ENCODE data around the gene CAMK1D.
"Not testable (repeated sequence)": the region's sequence is repeated elsewhere in the genome, so short reads cannot be mapped to it uniquely, and the experiment has no call there.

Gene CAMK1D

DNA sequence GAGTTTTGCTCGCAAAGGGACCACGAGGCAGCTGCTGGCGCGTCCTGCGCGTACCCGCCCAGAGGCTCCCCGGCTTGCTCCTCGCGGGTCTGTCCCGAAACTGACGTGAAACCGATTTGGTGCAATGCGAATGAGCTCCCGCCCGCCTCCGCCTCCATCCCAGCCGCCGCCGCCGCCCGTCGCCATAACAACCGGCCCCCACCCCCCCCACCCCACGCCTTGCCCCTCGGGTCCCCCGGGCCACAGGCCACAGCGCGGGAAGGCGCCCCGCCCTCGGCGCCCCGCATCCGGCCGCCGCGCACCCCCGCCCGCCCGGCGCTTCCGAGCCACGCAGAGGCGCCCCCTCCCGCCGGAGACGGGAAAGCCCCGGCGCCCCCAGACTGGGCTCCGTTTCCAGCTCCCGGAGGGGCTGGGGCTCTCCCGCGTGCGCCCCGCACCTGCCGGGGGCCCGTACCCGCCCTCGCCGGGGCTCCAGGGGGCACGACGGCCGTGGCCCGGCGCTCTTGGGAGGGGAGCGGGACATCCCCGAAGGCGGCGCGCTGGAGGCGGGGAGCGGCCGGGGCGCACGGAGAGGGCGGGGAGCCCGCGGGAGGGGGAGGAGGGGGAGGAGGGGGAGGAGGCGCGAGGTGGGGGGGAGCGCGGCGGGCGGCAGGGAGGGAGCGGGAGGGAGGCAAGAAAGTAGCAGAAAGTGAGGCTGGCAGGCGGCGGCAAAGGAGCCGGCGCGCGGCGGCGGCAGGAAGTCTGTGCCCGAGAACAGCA, at the start of gene CAMK1D:
Gene CAMK1D (plus strand): TSS at position 678 of the 759 bp plus-strand sequence.
- peak; percentile 53 to 86 (median 75) for DNase-seq

DNA sequence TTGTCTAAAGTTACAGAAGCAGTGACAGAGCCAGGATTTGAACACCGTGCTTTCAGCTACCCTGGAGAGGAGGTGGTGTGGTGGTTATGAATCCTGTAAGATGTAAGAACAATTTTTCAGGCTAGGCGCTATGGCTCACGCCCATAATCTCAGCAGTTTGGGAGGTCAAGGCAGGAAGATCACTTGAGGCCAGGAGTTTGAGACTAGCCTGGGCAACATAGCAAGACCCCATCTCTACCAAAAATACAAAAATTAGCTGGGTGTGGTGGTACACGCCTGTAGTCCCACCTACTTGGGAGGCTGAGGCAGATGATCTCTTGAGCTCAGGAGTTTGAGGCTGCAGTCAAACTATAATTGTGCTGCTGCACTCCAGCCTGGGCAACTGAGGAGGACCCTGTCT, 48.3 kb upstream of the CAMK1D start:
- not testable (repeated sequence) for DNase-seq

- DNase-seq = no peak
Observed at GRCh38 chr10:12308057-12308456, 41.3 kb upstream of the CAMK1D start.

DNA sequence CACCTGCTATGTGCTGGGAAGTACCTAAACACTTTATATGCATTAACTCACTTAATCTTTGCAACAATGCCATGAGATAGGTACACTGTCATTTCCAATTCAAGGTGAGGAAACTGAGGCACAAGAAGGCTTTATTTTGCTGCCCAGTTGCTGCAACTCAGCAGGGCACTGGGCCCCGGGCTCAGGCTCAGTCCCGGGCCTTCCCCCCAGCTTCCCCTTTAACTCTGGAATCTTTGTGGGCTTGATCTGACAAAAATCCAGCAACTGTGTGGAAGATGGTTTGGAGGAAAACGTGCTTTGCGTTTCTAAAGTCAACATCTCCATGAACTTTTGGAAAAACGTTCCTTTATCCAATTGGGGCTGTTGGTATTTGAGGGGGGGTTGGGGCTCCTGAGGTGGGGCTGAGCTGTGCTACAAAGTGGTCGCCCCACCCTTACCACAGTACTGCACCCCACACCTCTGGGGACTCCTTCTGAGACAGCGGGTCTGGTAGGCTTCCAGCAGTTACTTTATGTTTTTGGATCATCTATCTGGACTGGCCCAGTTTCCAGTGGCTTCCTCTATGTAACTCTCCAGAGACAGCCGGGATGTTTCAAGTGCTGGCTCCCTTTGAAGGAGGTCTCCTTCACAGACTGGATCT, 40.5 kb upstream of the CAMK1D start:
- DNase-seq = no peak

- DNase-seq = not testable (repeated sequence)
Observed at GRCh38 chr10:12309783-12310182, 39.6 kb upstream of the CAMK1D start.

DNA sequence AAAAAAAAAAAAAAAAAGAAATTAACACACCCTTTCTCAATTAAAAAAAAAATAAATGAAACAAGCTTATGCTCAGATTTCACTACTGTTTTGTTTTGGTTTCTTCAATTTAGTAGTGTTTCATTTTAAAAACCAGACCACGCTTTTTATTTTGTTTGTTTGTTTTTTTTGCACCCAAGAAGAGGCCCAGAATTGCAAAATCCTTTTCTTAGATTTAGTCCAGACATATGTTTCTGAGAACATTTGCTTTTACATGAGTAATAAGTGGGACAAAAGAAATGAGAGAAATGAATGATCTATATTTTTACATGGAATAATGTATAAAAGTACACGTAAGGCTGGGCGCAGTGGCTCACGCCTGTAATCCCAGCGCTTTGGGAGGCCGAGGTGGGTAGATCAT, 34.5 kb upstream of the CAMK1D start:
- DNase-seq = no peak

GRCh38 chr10:12319076-12319475, 30.3 kb upstream of the CAMK1D start:
- DNase-seq = no peak

DNA sequence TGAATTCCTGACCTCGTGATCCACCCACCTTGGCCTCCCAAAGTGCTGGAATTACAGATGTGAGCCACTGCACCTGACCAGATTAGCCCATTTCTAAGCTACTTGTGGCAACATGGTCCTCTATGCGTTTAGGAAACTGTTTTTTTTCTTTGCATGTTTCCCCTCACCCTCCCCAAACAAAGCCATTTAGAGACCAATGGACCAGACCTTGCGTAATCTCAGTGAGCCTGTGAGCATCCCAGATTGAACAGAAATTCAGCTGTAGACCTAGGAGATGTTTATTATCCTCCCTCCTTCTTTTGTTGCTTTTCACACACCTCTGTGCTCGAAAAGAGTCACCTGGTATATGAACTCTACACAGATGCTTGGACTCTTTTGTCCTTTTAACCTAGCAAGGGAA, 28.5 kb upstream of the CAMK1D start:
- DNase-seq = no peak

DNA sequence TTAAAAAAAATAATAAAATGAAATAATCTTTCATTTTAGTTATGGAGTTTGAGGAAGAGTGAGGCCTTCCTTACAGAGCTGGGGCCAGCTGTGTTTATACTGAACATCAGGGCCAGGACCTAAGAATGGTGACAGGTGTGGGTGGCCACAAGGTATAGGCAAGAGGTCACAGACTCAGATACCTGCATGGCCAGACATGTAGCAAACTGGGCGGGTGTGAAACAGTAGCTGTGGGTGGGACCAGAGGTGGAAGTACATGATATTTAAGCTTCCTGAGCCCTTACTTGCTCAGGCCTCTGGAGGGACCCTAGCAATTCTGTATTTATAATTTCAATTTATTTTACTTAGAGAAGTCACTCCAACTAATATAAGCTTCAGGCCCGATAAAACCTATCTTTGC, 27.7 kb upstream of the CAMK1D start:
- DNase-seq = no peak

GRCh38 chr10:12322583-12323131, 26.7 kb upstream of the CAMK1D start:
- no peak for DNase-seq

DNA sequence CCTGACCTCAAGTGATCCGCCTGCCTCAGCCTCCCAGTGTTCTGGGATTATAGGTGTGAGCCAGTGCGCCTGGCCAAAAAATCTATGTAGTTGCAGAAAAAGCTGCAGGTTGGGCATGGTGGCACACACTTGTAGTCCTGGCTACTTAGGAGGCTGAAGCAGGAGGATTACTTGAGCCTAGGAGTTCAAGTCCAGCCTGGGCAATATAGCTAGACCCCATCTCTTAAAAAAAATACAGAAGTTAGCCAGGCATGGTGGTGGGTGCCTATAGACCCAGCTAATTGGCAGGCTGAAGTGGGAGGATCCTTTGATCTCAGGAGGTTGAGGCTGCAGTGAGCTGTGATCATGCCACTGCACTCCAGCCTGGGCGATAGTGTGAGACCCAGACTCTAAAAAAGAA, 24.8 kb upstream of the CAMK1D start:
- no peak for DNase-seq

DNA sequence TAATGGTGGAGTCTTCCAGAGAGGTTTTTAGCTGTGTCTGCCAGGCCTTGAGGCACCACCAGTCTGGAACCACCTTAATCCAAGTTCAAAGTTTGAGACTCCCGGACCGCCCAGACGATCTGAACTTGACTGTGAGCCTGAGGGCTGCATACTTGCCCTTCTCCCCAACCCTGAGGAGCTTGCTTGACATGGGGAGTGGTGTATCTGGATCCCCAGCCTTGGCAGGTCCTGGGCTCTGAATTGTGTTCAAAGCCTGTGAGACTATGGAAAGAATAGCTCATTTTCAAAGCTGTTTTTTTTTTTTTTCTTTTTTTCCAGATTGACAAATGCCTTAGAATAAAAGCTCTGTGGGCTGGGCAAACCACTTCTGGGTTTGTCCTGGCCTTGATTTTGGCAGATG, 22.3 kb upstream of the CAMK1D start:
- no peak for DNase-seq

- no peak for DNase-seq
Observed at GRCh38 chr10:12327476-12327875, 21.9 kb upstream of the CAMK1D start.

DNA sequence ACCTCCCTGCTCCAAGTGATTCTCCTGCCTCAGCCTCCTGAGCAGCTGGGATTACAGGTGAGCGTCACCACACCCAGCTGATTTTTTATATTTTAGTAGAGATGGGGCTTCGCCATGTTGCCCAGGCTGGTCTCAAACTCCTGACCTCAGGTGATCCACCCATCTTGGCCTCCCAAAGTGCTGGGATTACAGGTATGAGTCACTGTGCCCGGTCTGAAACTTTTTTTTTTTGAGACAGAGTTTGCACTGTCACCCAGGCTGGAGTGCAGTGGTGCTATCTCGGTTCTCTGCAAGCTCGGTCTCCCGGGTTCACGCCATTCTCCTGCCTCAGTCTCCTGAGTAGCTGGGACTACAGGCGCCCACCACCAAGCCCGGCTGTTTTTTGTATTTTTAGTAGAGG, 21.0 kb upstream of the CAMK1D start:
- DNase-seq = not testable (repeated sequence)

DNA sequence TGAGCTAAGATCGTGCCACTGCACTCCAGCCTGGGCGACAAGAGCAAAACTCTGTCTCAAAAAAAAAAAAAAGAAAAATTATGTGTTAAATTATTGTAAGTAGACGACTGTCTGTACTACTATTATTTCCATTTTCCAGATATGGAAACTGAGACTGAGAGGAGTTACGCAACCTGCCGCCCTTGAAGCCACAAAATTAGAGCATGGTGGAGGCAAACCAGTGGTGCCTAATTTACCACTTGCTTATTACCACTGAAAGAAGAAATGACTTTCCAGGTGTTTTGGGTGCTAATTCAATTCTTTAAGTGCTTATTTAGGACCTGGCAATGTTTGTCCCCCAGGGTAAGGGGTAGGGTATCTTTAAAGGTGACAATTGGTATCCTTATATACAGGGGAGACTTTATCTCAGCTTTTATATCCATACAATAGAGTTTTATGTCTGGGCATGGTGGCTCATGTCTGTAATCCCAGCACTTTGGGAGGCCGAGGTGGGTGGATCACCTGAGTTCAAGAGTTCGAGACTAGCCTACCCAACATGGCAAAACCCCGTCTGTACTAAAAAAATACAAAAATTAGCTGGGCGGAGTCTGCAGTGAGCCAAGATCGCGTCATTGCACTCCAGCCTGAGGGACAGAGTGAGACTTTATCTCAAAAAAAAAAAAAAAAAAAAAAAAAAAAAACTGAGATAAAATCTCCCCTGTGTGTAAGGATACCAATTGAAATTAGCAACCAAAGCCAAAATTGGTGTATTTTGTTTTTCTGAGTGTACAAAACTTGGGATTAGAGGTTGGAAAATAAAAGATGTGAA, 16.6 kb upstream of the CAMK1D start:
- no peak for DNase-seq

GRCh38 chr10:12333380-12334185, 15.8 kb upstream of the CAMK1D start:
- DNase-seq = no peak

- DNase-seq = no peak
Observed at GRCh38 chr10:12334186-12334530, 15.2 kb upstream of the CAMK1D start.

- not testable (repeated sequence) for DNase-seq
Observed at GRCh38 chr10:12335169-12335568, 14.2 kb upstream of the CAMK1D start.

- no peak for DNase-seq
Observed at GRCh38 chr10:12337453-12338372, 11.6 kb upstream of the CAMK1D start.

GRCh38 chr10:12338981-12339380, 10.4 kb upstream of the CAMK1D start:
- no peak for DNase-seq

DNA sequence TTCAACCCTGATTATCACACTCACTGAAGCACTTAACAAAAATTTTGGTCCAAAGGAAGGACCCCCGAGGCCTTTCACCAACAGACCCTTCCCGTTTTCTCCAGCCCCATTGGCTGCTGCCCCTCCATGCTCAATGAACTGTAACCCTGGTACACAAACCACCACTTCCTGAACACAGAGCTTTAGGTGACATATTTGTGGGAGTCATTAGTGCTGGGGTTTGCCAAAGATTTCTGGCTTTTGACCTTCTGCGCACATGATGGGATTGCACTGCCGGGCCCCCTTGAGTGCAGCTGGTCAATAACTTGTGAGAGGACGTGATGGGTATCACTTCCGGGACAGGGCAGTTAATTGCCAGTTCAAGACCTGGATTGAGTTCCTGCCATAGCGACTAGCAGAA, 9.0 kb upstream of the CAMK1D start:
- DNase-seq = no peak

DNA sequence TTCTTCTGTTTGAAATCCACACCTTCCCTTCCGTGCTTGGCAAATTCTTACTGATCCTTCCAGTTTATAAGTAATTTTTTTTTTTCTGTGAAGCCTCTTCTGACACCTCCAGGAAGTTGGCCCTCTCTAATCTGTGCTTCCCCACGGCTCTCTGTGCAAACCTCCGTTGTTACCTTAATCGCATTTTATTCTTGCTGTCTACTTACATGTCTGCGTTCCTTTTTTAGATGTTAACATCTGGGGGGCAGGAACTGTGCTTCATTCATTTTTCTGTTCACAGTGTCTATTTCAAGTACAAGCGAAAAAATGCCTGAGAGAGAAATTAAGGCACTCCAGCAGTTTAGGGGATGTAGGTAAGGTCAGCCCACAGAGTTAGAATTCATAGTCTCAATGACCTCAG, 8.4 kb upstream of the CAMK1D start:
- no peak for DNase-seq

All from activated naive CD4-positive, alpha-beta T cell (primary cell).